ENCODE measurements around the gene NOX4. TPM values are rescaled to one million over a fixed set of nuclear protein-coding genes. Genes with fewer than 3 reads are reported as not detected.

Gene NOX4
- total and polyA plus RNA-seq, 2 donors (not counting 3 experiments of a cell fraction or from before 2014, with no cell fraction given), result 21.2 to 34.0 TPM

- dilution Hi-C loops (cut with MboI; ENCODE audit: extremely low pct_ligation_motif_present, low sequenced_read_pairs) (no loop called here), intact Hi-C loops (cut with micrococcal nuclease) (loop anchor here (1.0 kb wide), 1 partner anchor 111 kb away; no protein-coding TSS in a partner anchor)
- H3K79me2 ChIP-seq (ENCODE audit: control insufficient read depth, insufficient read depth, low read length), result peaks cover 3% of the 10 kb centered on the region
- H3K9me1 ChIP-seq (replicated peaks; ENCODE audit: control insufficient read depth, extremely low read depth, insufficient read depth, low read length), result no peaks in the 10 kb centered on the region
- POLR2A ChIA-PET, result no interaction called here
- no peak overlapping the region for H3K9ac ChIP-seq (replicated peaks; ENCODE audit: extremely low read depth, insufficient read depth, low read length)
- DNase-seq (ENCODE audit: low read depth, low spot score) (peak; percentile 68), FAIRE-seq (peak; percentile 67)
- CTCF ChIA-PET, result interaction anchor here (1.4 kb wide), 1 partner anchor 9 kb away, joined by 4 read pairs; no protein-coding TSS in a partner anchor
- BruUV-seq (replicated peaks), result no TSS peak
- H3K27ac ChIP-seq (ENCODE audit: insufficient read depth, low read depth, low read length), result peak overlapping the region; percentile 57
- H2AFZ ChIP-seq (ENCODE audit: low read depth, low read length), result peak overlapping the region; percentile 7
- H3K9me3 ChIP-seq (replicated peaks; ENCODE audit: control insufficient read depth, insufficient read depth, low read length), result no peaks in the 10 kb centered on the region
- no peaks in the 10 kb centered on the region for H4K20me1 ChIP-seq (replicated peaks; ENCODE audit: control insufficient read depth, extremely low read depth, insufficient read depth, low read length)
- no peaks in the 10 kb centered on the region for H3K27me3 ChIP-seq (ENCODE audit: control insufficient read depth in 2 of 2, insufficient read depth in 2 of 2, low read length in 2 of 2)
- TF ChIP-seq GATA2 (IDR thresholded peaks at IDR 0.05; ENCODE audit: insufficient read depth, insufficient read length, low read depth, low read length), result no peak
- TF ChIP-seq MAX (IDR thresholded peaks at IDR 0.05; ENCODE audit: insufficient read depth, insufficient read length), result no peak
- no peak for TF ChIP-seq CTCF (IDR thresholded peaks at IDR 0.05; ENCODE audit: extremely low read depth in 1 of 2, insufficient read depth in 1 of 2, low read depth in 1 of 2, low read length in 2 of 2)
- no peak for TF ChIP-seq MYC (IDR thresholded peaks at IDR 0.05; ENCODE audit: low read depth, low read length)
- peak; percentile 83 for TF ChIP-seq FOS (IDR thresholded peaks at IDR 0.05; ENCODE audit: borderline replicate concordance, insufficient read depth, low read length)
- TF ChIP-seq POLR2AphosphoS5 (IDR thresholded peaks at IDR 0.05; ENCODE audit: insufficient read depth, low read depth, low read length), result peak; percentile 29
- no peak for TF ChIP-seq EZH2 (IDR thresholded peaks at IDR 0.05; ENCODE audit: borderline replicate concordance, low read depth, low read length, severe bottlenecking)
- peak; percentile 62 for TF ChIP-seq JUN (IDR thresholded peaks at IDR 0.05; ENCODE audit: borderline replicate concordance, insufficient read depth, insufficient read length, low read depth)
- TF ChIP-seq POLR2A (IDR thresholded peaks at IDR 0.05; ENCODE audit: low read depth, low read length), result no peak
- no peaks in the 10 kb centered on the region for H3K36me3 ChIP-seq (ENCODE audit: control insufficient read depth in 2 of 2, extremely low read depth in 1 of 2, insufficient read depth in 2 of 2, low read length in 2 of 2)
- H3K4me2 ChIP-seq (ENCODE audit: insufficient read depth, low read length), result no peak overlapping the region
- H3K4me1 ChIP-seq (ENCODE audit: control insufficient read depth, extremely low read depth, insufficient read depth, low read length), result peaks cover 26% of the 10 kb centered on the region
- no peak overlapping the region for H3K4me3 ChIP-seq (replicated peaks in 1 of 3; ENCODE audit: insufficient read depth in 1 of 3, low read depth in 1 of 3, low read length in 3 of 3)
Measured at GRCh38 chr11:89495951-89496350, 4.8 kb upstream of the NOX4 start.
